ENCODE measurements around the gene RPP14.
A peak's percentile ranks its signal among the peaks of the same experiment; 100 is the strongest.
"Not testable (repeated sequence)": the region's sequence is repeated elsewhere in the genome, so short reads cannot be mapped to it uniquely, and the experiment has no call there.

Gene RPP14

GRCh38 chr3:58329922-58330413, 23.9 kb downstream of the RPP14 start:
- DNase-seq (ENCODE audit: extremely low read depth in 1 of 2, low read depth in 1 of 2) = no peak

- DNase-seq (ENCODE audit: extremely low read depth in 1 of 2, low read depth in 1 of 2) = no peak
Measured at GRCh38 chr3:58331593-58332152, 25.6 kb downstream of the RPP14 start.

GRCh38 chr3:58332575-58333188, 26.6 kb downstream of the RPP14 start, which contains the start of gene PXK:
PXK (plus strand) TSS chr3:58332892; CDS start chr3:58332989, 97 bp downstream.
- DNase-seq (ENCODE audit: extremely low read depth in 1 of 2, low read depth in 1 of 2) = peak; percentile 62 to 69

- DNase-seq (ENCODE audit: extremely low read depth in 1 of 2, low read depth in 1 of 2) = no peak
Measured at GRCh38 chr3:58333206-58334012, 27.4 kb downstream of the RPP14 start.

- DNase-seq (ENCODE audit: extremely low read depth in 1 of 2, low read depth in 1 of 2) = no peak
Measured at GRCh38 chr3:58334013-58334321, 27.9 kb downstream of the RPP14 start.

- DNase-seq (ENCODE audit: extremely low read depth in 1 of 2, low read depth in 1 of 2) = no peak
Measured at GRCh38 chr3:58334506-58334884, 28.4 kb downstream of the RPP14 start.

- no peak for DNase-seq (ENCODE audit: extremely low read depth in 1 of 2, low read depth in 1 of 2)
Measured at GRCh38 chr3:58335652-58335947, 29.6 kb downstream of the RPP14 start.

- no peak for DNase-seq (ENCODE audit: extremely low read depth in 1 of 2, low read depth in 1 of 2)
Measured at GRCh38 chr3:58336135-58336882, 30.3 kb downstream of the RPP14 start.

GRCh38 chr3:58337190-58337589, 31.1 kb downstream of the RPP14 start:
- DNase-seq (ENCODE audit: extremely low read depth in 1 of 2, low read depth in 1 of 2) = no peak

GRCh38 chr3:58339146-58339545, 33.1 kb downstream of the RPP14 start:
- DNase-seq (ENCODE audit: extremely low read depth in 1 of 2, low read depth in 1 of 2) = not testable (repeated sequence)

GRCh38 chr3:58340594-58341244, 34.7 kb downstream of the RPP14 start:
- DNase-seq (ENCODE audit: extremely low read depth in 1 of 2, low read depth in 1 of 2) = no peak

GRCh38 chr3:58341376-58341775, 35.3 kb downstream of the RPP14 start:
- no peak for DNase-seq (ENCODE audit: extremely low read depth in 1 of 2, low read depth in 1 of 2)

GRCh38 chr3:58342676-58343075, 36.6 kb downstream of the RPP14 start:
- DNase-seq (ENCODE audit: extremely low read depth in 1 of 2, low read depth in 1 of 2) = no peak

GRCh38 chr3:58345457-58345856, 39.4 kb downstream of the RPP14 start:
- DNase-seq (ENCODE audit: extremely low read depth in 1 of 2, low read depth in 1 of 2) = no peak

GRCh38 chr3:58346368-58346767, 40.3 kb downstream of the RPP14 start:
- DNase-seq (ENCODE audit: extremely low read depth in 1 of 2, low read depth in 1 of 2) = no peak

- no peak for DNase-seq (ENCODE audit: extremely low read depth in 1 of 2, low read depth in 1 of 2)
Measured at GRCh38 chr3:58347984-58348383, 41.9 kb downstream of the RPP14 start.

- no peak for DNase-seq (ENCODE audit: extremely low read depth in 1 of 2, low read depth in 1 of 2)
Measured at GRCh38 chr3:58349792-58350626, 44.0 kb downstream of the RPP14 start.

GRCh38 chr3:58350627-58351013, 44.6 kb downstream of the RPP14 start:
- no peak for DNase-seq (ENCODE audit: extremely low read depth in 1 of 2, low read depth in 1 of 2)

GRCh38 chr3:58351920-58352319, 45.9 kb downstream of the RPP14 start:
- no peak for DNase-seq (ENCODE audit: extremely low read depth in 1 of 2, low read depth in 1 of 2)

GRCh38 chr3:58352626-58353025, 46.6 kb downstream of the RPP14 start:
- DNase-seq (ENCODE audit: extremely low read depth in 1 of 2, low read depth in 1 of 2) = no peak
